GM12878 (cell line): ENCODE data around the gene AIDA. TPM values are rescaled to one million over a fixed set of nuclear protein-coding genes. Genes with fewer than 3 reads are reported as not detected.
A peak's percentile ranks its signal among the peaks of the same experiment; 100 is the strongest.

ENCODE experiments used
- ATAC-seq: fragments of 200-7000 bp; cut with Tn5 transposase; 3 replicates; pipeline ENCODE4 v1.9.1; 2020; ENCODE audit warnings: mild to moderate bottlenecking, moderate library complexity
- BruUV-seq: library from RNA; stranded (reverse); fragments of 400-500 nt; replicated peaks from 2 replicates; lab custom pipeline; 2021; lab: Mats Ljungman, UMichigan
- CTCF ChIA-PET: fragments of 300-600 bp; sonication (Branson Sonifier 250); formaldehyde crosslinking; extraction: SDS; loops from one replicate; lab custom pipeline; 2021; ENCODE audit warnings: inconsistent platforms; lab: Yijun Ruan, JAX
- POLR2A ChIA-PET: fragments of 350-600 bp; formaldehyde crosslinking; extraction: SDS; loops from one replicate; lab custom pipeline; 2021; ENCODE audit warnings: inconsistent platforms; lab: Charles Lee
- RAD21 ChIA-PET: fragments of 300-600 bp; sonication (Branson Sonifier 250); formaldehyde crosslinking; loops from one replicate; lab custom pipeline; 2023; ENCODE audit warnings: antibody characterized with exemption; ENCODE audit not compliant: unreplicated experiment; lab: Charles Lee
- SMC1A ChIA-PET: fragments of 300-600 bp; sonication (Branson Sonifier 250); formaldehyde crosslinking; loops from one replicate; lab custom pipeline; 2023; ENCODE audit not compliant: unreplicated experiment, uncharacterized antibody; lab: Charles Lee
- DNase-seq: peaks from one replicate; pipeline ENCODE4 v3.0.0-alpha.2; 2011; ENCODE audit warnings: low read depth, low spot score
- FAIRE-seq: peaks from 3 replicates; lab custom pipeline; 2011; peaks lifted over from hg19 to GRCh38; lab: Jason Lieb, UNC
- H2AFZ ChIP-seq: 2 replicates; pipeline ENCODE4 v1.6.0; 2011; ENCODE audit warnings: low read depth, low read length, control low read depth; ENCODE audit not compliant: control insufficient read depth
- H3K27ac ChIP-seq: 2 replicates; pipeline ENCODE4 v1.5.1; 2011; ENCODE audit warnings: control low read depth; ENCODE audit not compliant: control insufficient read depth, insufficient read depth
- H3K27me3 ChIP-seq, 2 experiments: replicated peaks in 1 of 2; 2 replicates each; pipeline versions ENCODE4 v1.6.0 to v1.6.1; 2011; ENCODE audit warnings: low read length in 1 of 2; ENCODE audit not compliant: control insufficient read depth in 2 of 2, insufficient read depth in 2 of 2
- H3K36me3 ChIP-seq, 2 experiments: 2 replicates each; pipeline ENCODE4 v1.5.1; 2011; ENCODE audit warnings: low read length in 1 of 2; ENCODE audit not compliant: control insufficient read depth in 2 of 2, insufficient read depth in 2 of 2
- H3K4me1 ChIP-seq: 2 replicates; pipeline ENCODE4 v1.6.1; 2011; ENCODE audit warnings: mild to moderate bottlenecking, low read length, moderate library complexity, mixed read lengths; ENCODE audit not compliant: control insufficient read depth, insufficient read depth
- H3K4me2 ChIP-seq: 2 replicates; pipeline ENCODE4 v1.6.0; 2011; ENCODE audit warnings: control low read depth; ENCODE audit not compliant: control insufficient read depth, insufficient read depth
- H3K4me3 ChIP-seq: fragments of 200-600 bp; sonication (generic); 2 replicates; pipeline ENCODE4 v1.5.1; 2016
- H3K79me2 ChIP-seq: 2 replicates; pipeline ENCODE4 v1.6.0; 2011; ENCODE audit warnings: low read length; ENCODE audit not compliant: control insufficient read depth, insufficient read depth
- H3K9ac ChIP-seq: 2 replicates; pipeline ENCODE4 v1.8.0; 2011; ENCODE audit warnings: low read length, control low read depth, mixed read lengths; ENCODE audit not compliant: control insufficient read depth, insufficient read depth
- H3K9me3 ChIP-seq: replicated peaks from 3 replicates; pipeline ENCODE4 v1.5.1; 2011; ENCODE audit warnings: mild to moderate bottlenecking, low read length; ENCODE audit not compliant: control insufficient read depth, insufficient read depth
- H4K20me1 ChIP-seq: 2 replicates; pipeline ENCODE4 v1.6.0; 2011; ENCODE audit not compliant: control insufficient read depth, insufficient read depth
- BACH1 ChIP-seq: fragments of 450-650 bp; IDR thresholded peaks from 2 replicates; pipeline ENCODE4 v1.6.1; 2017; ENCODE audit warnings: mild to moderate bottlenecking, borderline replicate concordance
- DPF2 ChIP-seq: fragments of 450-650 bp; IDR thresholded peaks from 2 replicates; pipeline ENCODE4 v1.6.1; 2017; ENCODE audit warnings: mild to moderate bottlenecking
- EED ChIP-seq: sonication (generic); IDR thresholded peaks from 2 replicates; pipeline ENCODE4 v1.6.1; 2016; ENCODE audit warnings: antibody characterized with exemption, low read depth
- TBL1XR1 ChIP-seq: IDR thresholded peaks from 2 replicates; pipeline ENCODE4 v1.6.1; 2012; ENCODE audit warnings: low read depth, low read length, improper control_type of control experiment
- WRNIP1 ChIP-seq: IDR thresholded peaks from 2 replicates; pipeline ENCODE4 v1.6.1; 2011; ENCODE audit warnings: low read depth, low read length, improper control_type of control experiment, borderline replicate concordance
- ZNF207 ChIP-seq: fragments of 450-650 bp; IDR thresholded peaks from 2 replicates; pipeline ENCODE4 v1.6.1; 2014; ENCODE audit warnings: antibody characterized with exemption, mild to moderate bottlenecking, borderline replicate concordance
- WGBS: methylation state at CpG from one replicate; pipeline ENCODE4 v1.1.6; 2016; ENCODE audit warnings: low lambda C conversion rate; ENCODE audit not compliant: insufficient replicate concordance, insufficient coverage; ENCODE audit errors: missing lambda C conversion rate; 5-methylcytosine and 5-hydroxymethylcytosine counted together
- in situ Hi-C: fragments of 300-500 bp; cut with MboI; formaldehyde crosslinking; loops from 9 replicates; pipeline ENCODE4 v1.14.3; 2018; ENCODE audit warnings: mixed read lengths
- intact Hi-C: fragments of 100-400 bp; cut with micrococcal nuclease; formaldehyde crosslinking; loops from one replicate; pipeline ENCODE4 v1.14.2; 2022; ENCODE audit not compliant: unreplicated experiment
- polyA plus RNA-seq, 11 experiments: library from polyadenylated mRNA; depleted of rRNA in 4 of 11; unstranded in 6 of 11; stranded (reverse) in 5 of 11; fragments of >200 nt; fragmentation: Nextera tagmentation in 4 of 11; fragmentation: Illumina TruSeq in 1 of 11; extraction: Ambion mirVana in 4 of 11; extraction: Trizol in 1 of 11; gene quantifications; 1 replicate in 1 of 11; 2 replicates in 10 of 11; pipeline versions ENCODE4 v1.2.1 to v1.2.3, GENCODE V29; 2011 to 2016; ENCODE audit warnings: inconsistent platforms in 2 of 11, missing spikeins in 2 of 11, low read depth in 1 of 11
- total RNA-seq, 4 experiments: library from RNA; depleted of rRNA in 3 of 4; stranded (reverse); fragments of >200 nt in 3 of 4; fragmentation: Illumina TruSeq in 1 of 4; extraction: Trizol in 1 of 4; gene quantifications; 2 replicates each; pipeline versions ENCODE4 v1.2.1 to v1.2.3, GENCODE V29; 2013 to 2021
- TF ChIP-seq, protein P1 (sequence below): IDR thresholded peaks from 2 replicates; pipeline ENCODE4 v1.6.1; 2012; ENCODE audit warnings: low read depth, low read length, improper control_type of control experiment
- TF ChIP-seq, protein P2 (sequence below): fragments of 450-650 bp; IDR thresholded peaks from 2 replicates; pipeline ENCODE4 v1.6.1; 2017; ENCODE audit warnings: antibody characterized with exemption, mild to moderate bottlenecking, moderate library complexity
- TF ChIP-seq, protein P3 (sequence below): IDR thresholded peaks from 2 replicates; pipeline ENCODE4 v1.6.1; 2011; ENCODE audit warnings: low read depth, mild to moderate bottlenecking, low read length, moderate library complexity, borderline replicate concordance; ENCODE audit errors: extremely low read depth
- TF ChIP-seq, protein P4 (sequence below): fragments of 450-650 bp; IDR thresholded peaks from 2 replicates; pipeline ENCODE4 v1.6.1; 2017; ENCODE audit warnings: borderline replicate concordance
- TF ChIP-seq, protein P5 (sequence below): fragments of 450-650 bp; IDR thresholded peaks from 2 replicates; pipeline ENCODE4 v1.6.1; 2016; ENCODE audit warnings: mild to moderate bottlenecking

The AIDA gene
- total and polyA plus RNA-seq, 10 of the 15 experiments (the other 5 are each of a cell fraction or from before 2014, with no cell fraction given), result 8.9 to 43.1 (median 19.2) TPM

DNA sequence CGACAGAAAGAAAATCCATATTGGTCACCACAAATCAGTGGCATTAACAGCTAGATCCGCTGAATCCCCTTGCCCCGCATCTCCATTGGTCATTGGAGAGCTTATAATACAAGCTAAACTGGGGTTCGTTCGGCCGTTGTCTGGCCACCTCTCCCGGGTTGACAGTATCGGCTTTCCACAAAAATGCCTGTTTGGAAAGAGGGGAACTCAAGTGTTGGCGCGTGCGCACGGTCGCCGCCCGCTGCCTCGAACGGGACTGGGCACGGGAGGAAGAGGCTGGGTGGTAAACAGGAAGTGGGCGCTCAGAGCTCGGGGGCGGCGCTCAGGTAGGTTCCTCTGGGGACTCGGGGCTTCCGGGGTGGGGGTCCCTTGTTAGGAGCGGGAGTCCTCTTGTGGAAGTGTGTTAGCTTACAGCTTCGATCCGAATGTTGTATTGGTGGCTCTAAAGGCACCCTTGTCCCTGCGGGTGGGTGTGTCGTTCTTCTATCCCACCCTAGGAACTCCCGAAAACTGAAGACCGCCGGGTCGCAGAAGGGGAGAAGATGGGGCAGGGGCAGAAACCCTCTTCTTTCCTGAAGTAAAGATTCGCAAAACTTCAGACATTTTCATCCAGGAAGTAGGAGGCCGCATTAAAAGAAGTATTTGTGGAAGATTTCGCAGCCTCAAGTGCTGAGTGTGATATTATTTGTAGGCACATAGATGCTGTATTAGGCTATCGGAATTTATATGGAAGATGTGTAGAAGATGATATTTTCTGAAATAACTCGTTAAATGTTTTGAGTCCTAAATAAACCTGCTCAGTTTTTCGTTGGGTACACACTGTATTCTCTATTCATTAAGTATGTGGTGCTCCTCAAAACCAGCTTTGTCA is 1.0 kb upstream of the AIDA start (continued):
- TF ChIP-seq, protein P1, sequence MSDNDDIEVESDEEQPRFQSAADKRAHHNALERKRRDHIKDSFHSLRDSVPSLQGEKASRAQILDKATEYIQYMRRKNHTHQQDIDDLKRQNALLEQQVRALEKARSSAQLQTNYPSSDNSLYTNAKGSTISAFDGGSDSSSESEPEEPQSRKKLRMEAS, result peak; percentile 59; the same call in 1 of the 2 replicates
- TF ChIP-seq, protein P2, sequence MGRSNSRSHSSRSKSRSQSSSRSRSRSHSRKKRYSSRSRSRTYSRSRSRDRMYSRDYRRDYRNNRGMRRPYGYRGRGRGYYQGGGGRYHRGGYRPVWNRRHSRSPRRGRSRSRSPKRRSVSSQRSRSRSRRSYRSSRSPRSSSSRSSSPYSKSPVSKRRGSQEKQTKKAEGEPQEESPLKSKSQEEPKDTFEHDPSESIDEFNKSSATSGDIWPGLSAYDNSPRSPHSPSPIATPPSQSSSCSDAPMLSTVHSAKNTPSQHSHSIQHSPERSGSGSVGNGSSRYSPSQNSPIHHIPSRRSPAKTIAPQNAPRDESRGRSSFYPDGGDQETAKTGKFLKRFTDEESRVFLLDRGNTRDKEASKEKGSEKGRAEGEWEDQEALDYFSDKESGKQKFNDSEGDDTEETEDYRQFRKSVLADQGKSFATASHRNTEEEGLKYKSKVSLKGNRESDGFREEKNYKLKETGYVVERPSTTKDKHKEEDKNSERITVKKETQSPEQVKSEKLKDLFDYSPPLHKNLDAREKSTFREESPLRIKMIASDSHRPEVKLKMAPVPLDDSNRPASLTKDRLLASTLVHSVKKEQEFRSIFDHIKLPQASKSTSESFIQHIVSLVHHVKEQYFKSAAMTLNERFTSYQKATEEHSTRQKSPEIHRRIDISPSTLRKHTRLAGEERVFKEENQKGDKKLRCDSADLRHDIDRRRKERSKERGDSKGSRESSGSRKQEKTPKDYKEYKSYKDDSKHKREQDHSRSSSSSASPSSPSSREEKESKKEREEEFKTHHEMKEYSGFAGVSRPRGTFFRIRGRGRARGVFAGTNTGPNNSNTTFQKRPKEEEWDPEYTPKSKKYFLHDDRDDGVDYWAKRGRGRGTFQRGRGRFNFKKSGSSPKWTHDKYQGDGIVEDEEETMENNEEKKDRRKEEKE, result no peak

DNA sequence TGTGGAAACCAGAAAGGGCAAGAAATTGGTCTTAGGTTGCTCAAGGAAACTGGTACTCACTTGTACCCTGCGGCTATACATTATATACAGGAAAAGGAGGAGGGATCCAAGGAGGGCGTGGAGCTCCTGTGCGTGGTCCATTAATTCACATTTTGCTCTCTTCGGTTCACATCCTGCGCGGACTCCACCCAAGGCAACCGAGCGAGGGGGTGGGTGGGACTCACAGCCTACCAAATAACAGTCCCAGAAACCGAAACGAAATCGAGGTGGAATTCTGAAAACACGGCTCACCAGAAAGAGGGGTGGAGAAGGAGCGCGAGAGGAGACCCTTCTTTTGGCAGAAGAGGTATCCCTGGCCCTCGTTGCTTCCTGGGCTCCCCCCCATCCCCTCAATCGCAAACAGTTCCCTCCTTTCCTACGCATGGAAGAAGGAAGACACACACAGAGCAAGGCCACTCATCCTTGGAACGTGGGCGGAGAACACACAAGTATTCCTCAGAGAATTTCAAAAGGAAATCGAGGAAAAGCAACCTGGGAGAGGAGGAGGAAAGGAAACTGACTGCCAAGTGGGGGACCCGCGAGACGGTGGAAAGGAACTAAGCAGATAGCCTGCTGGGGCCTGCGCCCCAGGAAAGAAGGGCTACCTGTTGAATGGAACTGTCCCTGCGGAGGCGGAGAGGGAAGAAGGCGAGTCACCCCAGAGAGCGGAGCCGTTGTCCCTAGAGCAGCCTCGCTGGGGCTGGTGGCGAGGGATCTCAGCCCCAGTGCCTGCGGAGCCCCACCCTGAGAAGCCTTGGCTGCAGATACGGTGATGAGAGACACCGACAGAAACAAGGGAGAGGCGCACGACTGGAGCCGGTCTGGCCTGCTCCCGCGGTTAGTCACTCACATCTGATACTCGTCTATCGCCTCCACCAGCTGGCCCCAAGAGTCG is 705 bp downstream of the AIDA start:
- H3K27me3 ChIP-seq, result no peaks in the 10 kb centered on the region
- ATAC-seq (peak; percentile 54), DNase-seq (no peak), FAIRE-seq (peak; percentile 31)
- no peaks in the 10 kb centered on the region for H4K20me1 ChIP-seq
- peak overlapping the region; percentile 92 for H3K4me3 ChIP-seq
- ChIA-PET POLR2A (interaction anchor here (0.5 to 1.8 kb wide), 7 partner anchors 13 to 688 kb away, joined by 3 to 19 read pairs (median 3); no protein-coding TSS in a partner anchor), RAD21 (interaction anchor here (0.6 to 2.0 kb wide), 5 partner anchors 8 to 423 kb away, joined by 3 to 10 read pairs (median 5); no protein-coding TSS in a partner anchor), CTCF (interaction anchor here (1.3 to 2.4 kb wide), 4 partner anchors 13 to 378 kb away, joined by 4 to 8 read pairs (median 5); no protein-coding TSS in a partner anchor), SMC1A (interaction anchor here (1.1 to 2.4 kb wide), 6 partner anchors 10 to 67 kb away, joined by 3 to 14 read pairs (median 5); no protein-coding TSS in a partner anchor)
- no peaks in the 10 kb centered on the region for H3K4me1 ChIP-seq
- H3K79me2 ChIP-seq, result peaks cover 29% of the 10 kb centered on the region
- in situ Hi-C loops, result loop anchor here (5.0 to 10.0 kb wide), 2 partner anchors 49 to 247 kb away; no protein-coding TSS in a partner anchor
- TSS peak; percentile 79 for BruUV-seq
- intact Hi-C loops, result loop anchor here (2.0 to 10.0 kb wide), 5 partner anchors 21 to 244 kb away; partner anchors contain the start of gene TAF1A
- peak overlapping the region; percentile 92 for H2AFZ ChIP-seq
- peak overlapping the region; percentile 66 for H3K4me2 ChIP-seq
- H3K27ac ChIP-seq, result peak overlapping the region; percentile 70
- H3K36me3 ChIP-seq, result no peaks in the 10 kb centered on the region; a peak in 1 of 4 replicates
- H3K9me3 ChIP-seq, result no peaks in the 10 kb centered on the region
- WGBS, result under 1% methylated on average over 40 of the region's 42 CpGs
- peak overlapping the region; percentile 81 for H3K9ac ChIP-seq
- TF ChIP-seq WRNIP1 (no peak), ZNF207 (no peak), DPF2 (0 out of 2 replicates have a peak, but pooled peaks have one; percentile 19), TBL1XR1 (no peak), EED (peak; percentile 49; the same call in 1 of the 2 replicates), BACH1 (no peak)
- TF ChIP-seq, protein P3, sequence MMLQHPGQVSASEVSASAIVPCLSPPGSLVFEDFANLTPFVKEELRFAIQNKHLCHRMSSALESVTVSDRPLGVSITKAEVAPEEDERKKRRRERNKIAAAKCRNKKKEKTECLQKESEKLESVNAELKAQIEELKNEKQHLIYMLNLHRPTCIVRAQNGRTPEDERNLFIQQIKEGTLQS, result no peak
- TF ChIP-seq, protein P4, sequence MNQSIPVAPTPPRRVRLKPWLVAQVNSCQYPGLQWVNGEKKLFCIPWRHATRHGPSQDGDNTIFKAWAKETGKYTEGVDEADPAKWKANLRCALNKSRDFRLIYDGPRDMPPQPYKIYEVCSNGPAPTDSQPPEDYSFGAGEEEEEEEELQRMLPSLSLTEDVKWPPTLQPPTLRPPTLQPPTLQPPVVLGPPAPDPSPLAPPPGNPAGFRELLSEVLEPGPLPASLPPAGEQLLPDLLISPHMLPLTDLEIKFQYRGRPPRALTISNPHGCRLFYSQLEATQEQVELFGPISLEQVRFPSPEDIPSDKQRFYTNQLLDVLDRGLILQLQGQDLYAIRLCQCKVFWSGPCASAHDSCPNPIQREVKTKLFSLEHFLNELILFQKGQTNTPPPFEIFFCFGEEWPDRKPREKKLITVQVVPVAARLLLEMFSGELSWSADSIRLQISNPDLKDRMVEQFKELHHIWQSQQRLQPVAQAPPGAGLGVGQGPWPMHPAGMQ, result no peak
- TF ChIP-seq, protein P5, sequence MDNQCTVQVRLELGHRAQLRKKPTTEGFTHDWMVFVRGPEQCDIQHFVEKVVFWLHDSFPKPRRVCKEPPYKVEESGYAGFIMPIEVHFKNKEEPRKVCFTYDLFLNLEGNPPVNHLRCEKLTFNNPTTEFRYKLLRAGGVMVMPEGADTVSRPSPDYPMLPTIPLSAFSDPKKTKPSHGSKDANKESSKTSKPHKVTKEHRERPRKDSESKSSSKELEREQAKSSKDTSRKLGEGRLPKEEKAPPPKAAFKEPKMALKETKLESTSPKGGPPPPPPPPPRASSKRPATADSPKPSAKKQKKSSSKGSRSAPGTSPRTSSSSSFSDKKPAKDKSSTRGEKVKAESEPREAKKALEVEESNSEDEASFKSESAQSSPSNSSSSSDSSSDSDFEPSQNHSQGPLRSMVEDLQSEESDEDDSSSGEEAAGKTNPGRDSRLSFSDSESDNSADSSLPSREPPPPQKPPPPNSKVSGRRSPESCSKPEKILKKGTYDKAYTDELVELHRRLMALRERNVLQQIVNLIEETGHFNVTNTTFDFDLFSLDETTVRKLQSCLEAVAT, result no peak
